Gastroesophageal sphincter (tissue), 4 donors: ENCODE data around the gene DOK7. TPM values are rescaled to one million over a fixed set of nuclear protein-coding genes. Genes with fewer than 3 reads are reported as not detected.

Experiments
- ATAC-seq: fragments of 150-250 bp; one replicate; pipeline ENCODE4 v1.9.1; 2016; ENCODE audit warnings: mild to moderate bottlenecking, moderate library complexity
- H3K27ac ChIP-seq, 4 donors: fragments of 200-600 bp; sonication (generic) in 3 of 4; 1 replicate in 3 of 4; 2 replicates in 1 of 4; pipeline ENCODE4 v1.5.1; 2016 to 2019
- H3K27me3 ChIP-seq: fragments of 200-600 bp; sonication (generic); one replicate; pipeline ENCODE4 v1.5.1; 2019
- H3K36me3 ChIP-seq, 2 donors: fragments of 200-600 bp; sonication (generic); one replicate each; pipeline ENCODE4 v1.5.1; 2019; ENCODE audit warnings: control low read depth in 1 of 2
- H3K4me1 ChIP-seq, 3 donors: fragments of 200-600 bp; sonication (generic); 1 replicate in 2 of 3; 2 replicates in 1 of 3; pipeline ENCODE4 v1.5.1; 2016 to 2019; ENCODE audit warnings: control low read depth in 2 of 3
- H3K4me3 ChIP-seq, 2 donors: fragments of 200-600 bp; sonication (generic); one replicate each; pipeline ENCODE4 v1.5.1; 2019; ENCODE audit warnings: mild to moderate bottlenecking in 1 of 2, moderate library complexity in 1 of 2
- H3K9me3 ChIP-seq, 3 donors: fragments of 200-600 bp; sonication (generic); one replicate each; pipeline ENCODE4 v1.5.1; 2017 to 2019; ENCODE audit warnings: control low read depth in 2 of 3
- EP300 ChIP-seq: sonication (generic); formaldehyde crosslinking; IDR thresholded peaks from one replicate; pipeline ENCODE4 v1.6.1; 2017; ENCODE audit warnings: antibody characterized with exemption, mild to moderate bottlenecking
- POLR2A ChIP-seq, 2 donors: fragments of 450-650 bp; IDR thresholded peaks; one replicate each; pipeline ENCODE4 v1.6.1; 2017; ENCODE audit warnings: antibody characterized with exemption in 2 of 2, mild to moderate bottlenecking in 2 of 2, moderate library complexity in 1 of 2
- POLR2AphosphoS5 ChIP-seq: sonication (generic); formaldehyde crosslinking; IDR thresholded peaks from one replicate; pipeline ENCODE4 v1.6.1; 2017; ENCODE audit warnings: antibody characterized with exemption
- WGBS, 2 donors: methylation state at CpG; one replicate each; pipeline ENCODE4 v1.1.5; 2018; ENCODE audit warnings: low coverage in 1 of 2; 5-methylcytosine and 5-hydroxymethylcytosine counted together
- total RNA-seq, 4 donors: library from RNA; depleted of rRNA; stranded (reverse); fragments of >200 nt; gene quantifications; one replicate each; pipeline ENCODE4 v1.1.0, GENCODE V29; 2016
- TF ChIP-seq, protein P1 (sequence below), 4 experiments: fragments of 200-600 bp in 2 of 4; fragments of 450-650 bp in 2 of 4; sonication (generic) in 1 of 4; IDR thresholded peaks; one replicate each; pipeline ENCODE4 v1.5.1; 2017 to 2019; ENCODE audit warnings: antibody characterized with exemption in 4 of 4, mild to moderate bottlenecking in 2 of 4, moderate library complexity in 2 of 4

DOK7 gene
- total RNA-seq, 4 donors from 2014 or later, result 0.32 to 5.3 (median 2.8) TPM

DNA sequence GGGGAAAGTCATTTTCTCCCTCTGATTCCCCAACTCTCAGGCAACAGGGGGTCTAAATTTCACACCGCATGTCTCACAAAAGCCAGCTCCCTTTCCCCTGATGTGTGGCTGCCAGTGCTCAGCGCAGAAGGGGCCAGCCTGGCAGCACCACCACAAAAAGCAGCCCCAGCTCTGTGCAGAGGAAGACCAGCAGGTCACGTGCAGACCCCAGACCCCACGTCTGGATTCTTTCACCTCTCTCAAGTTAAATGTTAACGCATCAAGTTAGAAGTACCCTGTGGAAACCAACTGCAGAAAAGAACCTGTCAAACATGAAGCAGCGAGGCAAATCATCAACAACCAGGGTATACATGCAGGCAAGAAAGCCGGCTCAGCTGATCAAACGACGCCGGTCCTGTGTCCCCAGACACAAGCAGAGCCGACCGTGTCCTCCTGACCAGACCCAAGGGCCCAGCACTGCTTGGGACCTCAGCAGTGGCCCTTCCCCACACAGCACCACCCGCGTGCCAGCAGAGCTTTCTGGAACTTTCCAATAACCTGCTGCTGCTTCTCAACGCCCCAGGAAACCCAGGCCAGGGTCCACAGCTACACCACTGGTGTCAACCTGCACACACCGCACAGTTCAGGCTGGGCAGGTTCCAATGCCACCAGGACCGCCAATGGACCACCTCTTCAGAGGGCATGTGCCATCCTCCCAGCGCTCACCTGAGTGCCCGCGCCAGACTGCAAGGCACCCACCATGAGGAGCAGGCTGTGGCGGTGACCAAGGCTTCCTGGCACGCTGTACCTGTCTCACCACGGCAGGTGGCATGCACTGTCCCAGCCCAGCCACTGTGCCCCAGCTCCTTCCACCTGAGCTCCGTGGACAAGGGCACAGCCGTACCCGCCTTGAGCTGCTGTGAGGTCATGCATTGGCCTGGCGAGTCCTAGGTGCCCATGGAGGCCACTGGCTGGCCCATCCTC is 65.1 kb downstream of the DOK7 start:
- Histone ChIP-seq H3K4me1 (peaks cover 0 to 53% (median 20%) of the 10 kb centered on the region in 3 donors), H3K27me3 (no peaks in the 10 kb centered on the region), H3K4me3 (no peak overlapping the region), H3K27ac (no peak overlapping the region), H3K9me3 (no peaks in the 10 kb centered on the region), H3K36me3 (peaks cover 0 to 58% of the 10 kb centered on the region in 2 donors)
- ATAC-seq, result no peak
- WGBS, 2 donors, result 92% methylated on average over 12 of the region's 27 CpGs; no CpG with 5 or more reads in 1 of the 2 donors
- TF ChIP-seq POLR2AphosphoS5, result no peak
- TF ChIP-seq, protein P1, sequence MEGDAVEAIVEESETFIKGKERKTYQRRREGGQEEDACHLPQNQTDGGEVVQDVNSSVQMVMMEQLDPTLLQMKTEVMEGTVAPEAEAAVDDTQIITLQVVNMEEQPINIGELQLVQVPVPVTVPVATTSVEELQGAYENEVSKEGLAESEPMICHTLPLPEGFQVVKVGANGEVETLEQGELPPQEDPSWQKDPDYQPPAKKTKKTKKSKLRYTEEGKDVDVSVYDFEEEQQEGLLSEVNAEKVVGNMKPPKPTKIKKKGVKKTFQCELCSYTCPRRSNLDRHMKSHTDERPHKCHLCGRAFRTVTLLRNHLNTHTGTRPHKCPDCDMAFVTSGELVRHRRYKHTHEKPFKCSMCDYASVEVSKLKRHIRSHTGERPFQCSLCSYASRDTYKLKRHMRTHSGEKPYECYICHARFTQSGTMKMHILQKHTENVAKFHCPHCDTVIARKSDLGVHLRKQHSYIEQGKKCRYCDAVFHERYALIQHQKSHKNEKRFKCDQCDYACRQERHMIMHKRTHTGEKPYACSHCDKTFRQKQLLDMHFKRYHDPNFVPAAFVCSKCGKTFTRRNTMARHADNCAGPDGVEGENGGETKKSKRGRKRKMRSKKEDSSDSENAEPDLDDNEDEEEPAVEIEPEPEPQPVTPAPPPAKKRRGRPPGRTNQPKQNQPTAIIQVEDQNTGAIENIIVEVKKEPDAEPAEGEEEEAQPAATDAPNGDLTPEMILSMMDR (IDR thresholded peaks at IDR 0.05), result no peak
- TF ChIP-seq EP300, result no peak
- TF ChIP-seq POLR2A (IDR thresholded peaks at IDR 0.05), result no peak

DNA sequence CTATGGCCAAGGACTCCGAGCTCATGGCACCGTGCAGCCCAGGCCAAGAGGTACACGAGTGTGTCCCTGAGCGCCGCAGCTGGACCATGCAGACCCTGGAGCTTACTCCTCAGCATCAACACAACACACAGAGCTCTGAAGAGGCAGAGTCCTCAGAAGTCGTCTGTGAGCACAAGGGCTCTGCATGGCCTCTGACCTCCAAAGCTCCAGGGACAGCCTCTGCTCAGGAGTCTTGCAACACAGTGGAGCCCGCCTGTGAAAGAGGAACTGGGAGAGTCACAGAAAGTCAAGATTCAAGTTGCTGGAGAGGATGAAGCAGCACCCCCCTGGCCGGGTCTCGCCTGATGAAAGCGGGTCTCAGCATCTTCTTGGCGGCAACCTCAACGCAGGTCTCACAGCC is 66.3 kb downstream of the DOK7 start:
- 75 to 92% methylated on average over 2 to 7 of the region's 12 CpGs for WGBS, 2 donors
- Histone ChIP-seq H3K4me3 (no peak overlapping the region), H3K4me1 (peaks cover 0 to 53% (median 20%) of the 10 kb centered on the region in 3 donors), H3K27ac (no peak overlapping the region), H3K9me3 (no peaks in the 10 kb centered on the region), H3K36me3 (peaks cover 0 to 47% of the 10 kb centered on the region in 2 donors), H3K27me3 (no peaks in the 10 kb centered on the region)
- no peak for ATAC-seq
- TF ChIP-seq EP300, result no peak

DNA sequence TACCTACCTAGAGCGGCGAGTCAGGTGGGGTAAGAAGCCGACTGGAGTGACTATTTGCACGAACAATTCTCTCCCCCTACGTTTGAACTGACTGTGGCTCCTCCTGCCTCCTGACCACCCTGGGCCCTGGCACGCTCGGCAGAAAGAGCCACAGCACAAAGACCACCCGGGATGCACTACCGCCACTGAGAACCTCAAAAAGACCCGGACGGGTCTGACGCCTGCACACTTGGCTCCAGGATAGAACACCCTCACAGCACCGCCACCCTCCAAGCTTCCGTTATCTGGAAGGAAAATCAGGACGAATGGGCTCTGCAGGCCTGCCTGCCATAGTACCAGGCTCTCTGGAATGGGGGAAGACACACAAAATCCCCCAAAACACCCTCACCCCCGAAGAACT is 66.9 kb downstream of the DOK7 start:
- ATAC-seq, result no peak

DNA sequence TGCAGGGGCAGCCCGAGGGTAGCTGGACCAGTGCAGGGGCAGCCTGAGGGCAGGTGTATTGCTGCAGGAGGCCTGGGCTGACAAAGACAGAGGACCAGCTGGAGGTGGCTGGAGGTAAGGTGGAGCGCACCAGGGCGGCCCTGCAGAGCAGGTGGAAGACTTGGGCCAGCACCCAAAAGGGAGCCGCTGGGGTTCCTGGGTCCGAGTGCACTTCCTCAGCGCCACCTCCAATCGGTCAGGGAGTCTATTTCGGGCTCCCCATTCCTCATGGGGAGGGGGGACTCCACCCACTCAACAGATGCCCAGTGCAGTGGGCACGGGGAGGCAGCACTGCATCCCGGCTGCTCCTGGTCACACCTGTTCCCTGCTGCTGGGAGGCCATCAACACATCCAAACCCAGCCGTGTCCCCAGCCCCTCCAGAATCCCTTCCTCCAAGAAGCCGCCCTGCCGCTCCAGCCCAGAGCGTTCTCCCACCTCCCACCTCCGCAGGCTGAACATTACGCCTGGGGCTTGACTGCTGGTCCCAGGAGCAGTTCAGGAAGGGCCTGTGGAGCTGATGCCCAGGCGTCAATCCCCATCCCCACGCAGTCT is 67.7 kb downstream of the DOK7 start:
- no peaks in the 10 kb centered on the region for H3K9me3 ChIP-seq
- peaks cover 0 to 33% of the 10 kb centered on the region in 2 donors for H3K36me3 ChIP-seq
- peaks cover 0 to 53% (median 20%) of the 10 kb centered on the region in 3 donors for H3K4me1 ChIP-seq
- TF ChIP-seq POLR2A (IDR thresholded peaks at IDR 0.05) (no peak), EP300 (no peak), POLR2AphosphoS5 (no peak)
- TF ChIP-seq, protein P1 (IDR thresholded peaks at IDR 0.05), result no peak
- H3K4me3 ChIP-seq, result peak overlapping the region; percentile 70 to 94
- WGBS, 2 donors, result 59% methylated on average over 8 of the region's 18 CpGs; no CpG with 5 or more reads in 1 of the 2 donors
- no peak for ATAC-seq
- no peaks in the 10 kb centered on the region for H3K27me3 ChIP-seq
- H3K27ac ChIP-seq, result no peak overlapping the region

More for the DNA sequence above, 66.9 kb downstream of the DOK7 start:
- no peak overlapping the region for H3K27ac ChIP-seq
- H3K4me3 ChIP-seq, result peak overlapping the region in 1 of 2 donors; percentile 70
- no peaks in the 10 kb centered on the region for H3K9me3 ChIP-seq
- peaks cover 0 to 40% of the 10 kb centered on the region in 2 donors for H3K36me3 ChIP-seq
- no peak for TF ChIP-seq POLR2A (IDR thresholded peaks at IDR 0.05)
- TF ChIP-seq, protein P1 (IDR thresholded peaks at IDR 0.05), result no peak
- no peak for TF ChIP-seq EP300
- TF ChIP-seq POLR2AphosphoS5, result no peak
- H3K4me1 ChIP-seq, result peaks cover 0 to 53% (median 20%) of the 10 kb centered on the region in 3 donors
- H3K27me3 ChIP-seq, result no peaks in the 10 kb centered on the region
- WGBS, 2 donors, result 100% methylated on average over 1 of the region's 16 CpGs; no CpG with 5 or more reads in 1 of the 2 donors

DNA sequence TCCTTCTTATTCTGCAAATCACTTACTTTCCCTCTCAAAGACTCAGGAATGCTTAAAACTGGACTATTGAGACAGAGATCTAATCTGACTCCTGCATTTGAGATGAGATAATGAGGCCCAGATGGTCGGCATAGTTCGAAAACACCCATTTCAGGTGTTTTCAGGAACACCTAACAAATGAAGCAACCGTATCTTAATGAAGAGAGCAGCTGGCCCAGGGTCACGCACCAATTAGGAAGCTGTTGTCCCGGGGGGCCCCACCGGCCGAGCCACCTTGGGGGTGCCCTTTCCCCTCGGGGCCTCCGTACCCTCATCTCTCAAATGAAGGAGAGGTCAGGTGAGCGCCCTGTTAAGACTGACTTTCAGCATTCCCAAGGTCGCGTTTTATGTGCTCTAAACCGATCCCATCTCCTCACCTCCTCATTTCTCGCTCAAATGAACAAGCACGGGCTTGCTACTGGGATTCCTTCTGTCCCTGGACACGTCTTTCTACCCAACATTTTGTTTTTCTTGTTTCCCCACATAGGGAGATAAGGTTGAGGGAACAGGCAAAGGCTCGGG is 68.3 kb downstream of the DOK7 start:
- H3K27ac ChIP-seq, result peak overlapping the region in 2 of 4 donors; percentile 79 to 85
- no peaks in the 10 kb centered on the region for H3K9me3 ChIP-seq
- H3K36me3 ChIP-seq, result peaks cover 0 to 29% of the 10 kb centered on the region in 2 donors
- peak overlapping the region; percentile 70 to 94 for H3K4me3 ChIP-seq
- TF ChIP-seq POLR2A (IDR thresholded peaks at IDR 0.05) (no peak), POLR2AphosphoS5 (no peak), EP300 (no peak)
- TF ChIP-seq, protein P1 (IDR thresholded peaks at IDR 0.05), result no peak
- WGBS, 2 donors, result 13 to 22% methylated on average over 5 to 15 of the region's 17 CpGs
- H3K4me1 ChIP-seq, result peaks cover 0 to 53% (median 20%) of the 10 kb centered on the region in 3 donors
- no peak for ATAC-seq
- no peaks in the 10 kb centered on the region for H3K27me3 ChIP-seq
